GM12878 (cell line): ENCODE results near the gene CENPO. TPM values are rescaled to one million over a fixed set of nuclear protein-coding genes. Genes with fewer than 3 reads are reported as not detected.

Experiments
- ATAC-seq: fragments of 200-7000 bp; cut with Tn5 transposase; 3 replicates; pipeline ENCODE4 v1.9.1; 2020; ENCODE audit warnings: mild to moderate bottlenecking, moderate library complexity
- BruUV-seq: library from RNA; stranded (reverse); fragments of 400-500 nt; replicated peaks from 2 replicates; lab custom pipeline; 2021; lab: Mats Ljungman, UMichigan
- CTCF ChIA-PET: fragments of 300-600 bp; sonication (Branson Sonifier 250); formaldehyde crosslinking; extraction: SDS; loops from one replicate; lab custom pipeline; 2021; ENCODE audit warnings: inconsistent platforms; lab: Yijun Ruan, JAX
- POLR2A ChIA-PET: fragments of 350-600 bp; formaldehyde crosslinking; extraction: SDS; loops from one replicate; lab custom pipeline; 2021; ENCODE audit warnings: inconsistent platforms; lab: Charles Lee
- RAD21 ChIA-PET: fragments of 300-600 bp; sonication (Branson Sonifier 250); formaldehyde crosslinking; loops from one replicate; lab custom pipeline; 2023; ENCODE audit warnings: antibody characterized with exemption; ENCODE audit not compliant: unreplicated experiment; lab: Charles Lee
- SMC1A ChIA-PET: fragments of 300-600 bp; sonication (Branson Sonifier 250); formaldehyde crosslinking; loops from one replicate; lab custom pipeline; 2023; ENCODE audit not compliant: unreplicated experiment, uncharacterized antibody; lab: Charles Lee
- DNase-seq: peaks from one replicate; pipeline ENCODE4 v3.0.0-alpha.2; 2011; ENCODE audit warnings: low read depth, low spot score
- FAIRE-seq: peaks from 3 replicates; lab custom pipeline; 2011; peaks lifted over from hg19 to GRCh38; lab: Jason Lieb, UNC
- H2AFZ ChIP-seq: 2 replicates; pipeline ENCODE4 v1.6.0; 2011; ENCODE audit warnings: low read depth, low read length, control low read depth; ENCODE audit not compliant: control insufficient read depth
- H3K27ac ChIP-seq: 2 replicates; pipeline ENCODE4 v1.5.1; 2011; ENCODE audit warnings: control low read depth; ENCODE audit not compliant: control insufficient read depth, insufficient read depth
- H3K27me3 ChIP-seq, 2 experiments: replicated peaks in 1 of 2; 2 replicates each; pipeline versions ENCODE4 v1.6.0 to v1.6.1; 2011; ENCODE audit warnings: low read length in 1 of 2; ENCODE audit not compliant: control insufficient read depth in 2 of 2, insufficient read depth in 2 of 2
- H3K36me3 ChIP-seq, 2 experiments: 2 replicates each; pipeline ENCODE4 v1.5.1; 2011; ENCODE audit warnings: low read length in 1 of 2; ENCODE audit not compliant: control insufficient read depth in 2 of 2, insufficient read depth in 2 of 2
- H3K4me1 ChIP-seq: 2 replicates; pipeline ENCODE4 v1.6.1; 2011; ENCODE audit warnings: mild to moderate bottlenecking, low read length, moderate library complexity, mixed read lengths; ENCODE audit not compliant: control insufficient read depth, insufficient read depth
- H3K4me2 ChIP-seq: 2 replicates; pipeline ENCODE4 v1.6.0; 2011; ENCODE audit warnings: control low read depth; ENCODE audit not compliant: control insufficient read depth, insufficient read depth
- H3K4me3 ChIP-seq: fragments of 200-600 bp; sonication (generic); 2 replicates; pipeline ENCODE4 v1.5.1; 2016
- H3K79me2 ChIP-seq: 2 replicates; pipeline ENCODE4 v1.6.0; 2011; ENCODE audit warnings: low read length; ENCODE audit not compliant: control insufficient read depth, insufficient read depth
- H3K9ac ChIP-seq: 2 replicates; pipeline ENCODE4 v1.8.0; 2011; ENCODE audit warnings: low read length, control low read depth, mixed read lengths; ENCODE audit not compliant: control insufficient read depth, insufficient read depth
- H3K9me3 ChIP-seq: replicated peaks from 3 replicates; pipeline ENCODE4 v1.5.1; 2011; ENCODE audit warnings: mild to moderate bottlenecking, low read length; ENCODE audit not compliant: control insufficient read depth, insufficient read depth
- H4K20me1 ChIP-seq: 2 replicates; pipeline ENCODE4 v1.6.0; 2011; ENCODE audit not compliant: control insufficient read depth, insufficient read depth
- ASH2L ChIP-seq: fragments of 300-600, 200-600 bp; sonication (generic); IDR thresholded peaks from 2 replicates; pipeline ENCODE4 v1.6.1; 2017; ENCODE audit warnings: low read depth, mild to moderate bottlenecking, borderline replicate concordance
- GATAD2B ChIP-seq: fragments of 450-650 bp; conservative IDR thresholded peaks from 2 replicates; pipeline ENCODE4 v1.6.1; 2017; ENCODE audit warnings: low read depth, mild to moderate bottlenecking, moderate library complexity
- LARP7 ChIP-seq: fragments of 450-650 bp; IDR thresholded peaks from 2 replicates; pipeline ENCODE4 v1.6.1; 2017; ENCODE audit warnings: mild to moderate bottlenecking
- MEF2B ChIP-seq: fragments of 450-650 bp; IDR thresholded peaks from 2 replicates; pipeline ENCODE4 v1.6.1; 2018; ENCODE audit warnings: mild to moderate bottlenecking, moderate library complexity; ENCODE audit not compliant: partially characterized antibody, poor library complexity, severe bottlenecking
- NRF1 ChIP-seq: conservative IDR thresholded peaks from 2 replicates; pipeline ENCODE4 v1.6.1; 2011; ENCODE audit warnings: mild to moderate bottlenecking, low read depth, low read length, improper control_type of control experiment
- PBX3 ChIP-seq: IDR thresholded peaks from 2 replicates; pipeline ENCODE4 v1.6.1; 2011; ENCODE audit warnings: mild to moderate bottlenecking, low read depth, low read length, moderate library complexity; ENCODE audit not compliant: insufficient replicate concordance
- RELA ChIP-seq: fragments of 450-650 bp; IDR thresholded peaks from 2 replicates; pipeline ENCODE4 v1.8.0; 2014; ENCODE audit warnings: borderline replicate concordance; ENCODE audit not compliant: partially characterized antibody
- SMAD1 ChIP-seq: fragments of 450-650 bp; IDR thresholded peaks from 2 replicates; pipeline ENCODE4 v1.6.1; 2018; ENCODE audit warnings: mild to moderate bottlenecking, low read depth; ENCODE audit not compliant: partially characterized antibody
- WRNIP1 ChIP-seq: IDR thresholded peaks from 2 replicates; pipeline ENCODE4 v1.6.1; 2011; ENCODE audit warnings: low read depth, low read length, improper control_type of control experiment, borderline replicate concordance
- ZNF384 ChIP-seq: IDR thresholded peaks from 2 replicates; pipeline ENCODE4 v1.6.1; 2012; ENCODE audit warnings: low read depth, mild to moderate bottlenecking, low read length, improper control_type of control experiment, borderline replicate concordance
- WGBS: methylation state at CpG from one replicate; pipeline ENCODE4 v1.1.6; 2016; ENCODE audit warnings: low lambda C conversion rate; ENCODE audit not compliant: insufficient replicate concordance, insufficient coverage; ENCODE audit errors: missing lambda C conversion rate; 5-methylcytosine and 5-hydroxymethylcytosine counted together
- in situ Hi-C: fragments of 300-500 bp; cut with MboI; formaldehyde crosslinking; loops from 9 replicates; pipeline ENCODE4 v1.14.3; 2018; ENCODE audit warnings: mixed read lengths
- intact Hi-C: fragments of 100-400 bp; cut with micrococcal nuclease; formaldehyde crosslinking; loops from one replicate; pipeline ENCODE4 v1.14.2; 2022; ENCODE audit not compliant: unreplicated experiment
- polyA plus RNA-seq, 11 experiments: library from polyadenylated mRNA; depleted of rRNA in 4 of 11; unstranded in 6 of 11; stranded (reverse) in 5 of 11; fragments of >200 nt; fragmentation: Nextera tagmentation in 4 of 11; fragmentation: Illumina TruSeq in 1 of 11; extraction: Ambion mirVana in 4 of 11; extraction: Trizol in 1 of 11; gene quantifications; 1 replicate in 1 of 11; 2 replicates in 10 of 11; pipeline versions ENCODE4 v1.2.1 to v1.2.3, GENCODE V29; 2011 to 2016; ENCODE audit warnings: inconsistent platforms in 2 of 11, missing spikeins in 2 of 11, low read depth in 1 of 11
- total RNA-seq, 4 experiments: library from RNA; depleted of rRNA in 3 of 4; stranded (reverse); fragments of >200 nt in 3 of 4; fragmentation: Illumina TruSeq in 1 of 4; extraction: Trizol in 1 of 4; gene quantifications; 2 replicates each; pipeline versions ENCODE4 v1.2.1 to v1.2.3, GENCODE V29; 2013 to 2021

CENPO gene
- total and polyA plus RNA-seq, 10 of the 15 experiments (the other 5 are each of a cell fraction or from before 2014, with no cell fraction given) = 18.7 to 37.0 (median 31.4) TPM

GRCh38 chr2:24747299-24747698 is 45.9 kb upstream of the CENPO start:
- Histone ChIP-seq H3K79me2 (no peaks in the 10 kb centered on the region), H2AFZ (no peak overlapping the region), H3K4me2 (no peak overlapping the region), H3K27ac (no peak overlapping the region), H3K4me1 (no peaks in the 10 kb centered on the region), H3K4me3 (no peak overlapping the region), H3K9me3 (no peaks in the 10 kb centered on the region), H3K27me3 (no peaks in the 10 kb centered on the region), H4K20me1 (no peaks in the 10 kb centered on the region), H3K36me3 (peaks cover 0 to 3% of the 10 kb centered on the region in 2 experiments; a peak in 1 of 4 replicates), H3K9ac (no peak overlapping the region)
- SMC1A ChIA-PET = interaction anchor here (1.1 to 1.5 kb wide), 2 partner anchors 9 to 20 kb away, joined by 3 to 6 read pairs; no protein-coding TSS in a partner anchor
- BruUV-seq = no TSS peak
- WGBS = 100% methylated on average over 3 of the region's 3 CpGs
- intact Hi-C loops (no loop called here), in situ Hi-C loops (no loop called here)
- DNase-seq (no peak), FAIRE-seq (no peak), ATAC-seq (no peak)
- CTCF ChIA-PET = interaction anchor here (1.0 kb wide), 1 partner anchor 43 kb away, joined by 4 read pairs; no protein-coding TSS in a partner anchor
- TF ChIP-seq NRF1 (no peak), WRNIP1 (no peak), GATAD2B (no peak), ASH2L (no peak), SMAD1 (no peak), LARP7 (no peak), PBX3 (no peak), ZNF384 (no peak), MEF2B (no peak), RELA (no peak)
- POLR2A ChIA-PET = interaction anchor here (0.7 kb wide), 1 partner anchor 23 kb away, joined by 6 read pairs; no protein-coding TSS in a partner anchor
- RAD21 ChIA-PET = no interaction called here
